ENCODE data around the gene FERMT1.

DNA sequence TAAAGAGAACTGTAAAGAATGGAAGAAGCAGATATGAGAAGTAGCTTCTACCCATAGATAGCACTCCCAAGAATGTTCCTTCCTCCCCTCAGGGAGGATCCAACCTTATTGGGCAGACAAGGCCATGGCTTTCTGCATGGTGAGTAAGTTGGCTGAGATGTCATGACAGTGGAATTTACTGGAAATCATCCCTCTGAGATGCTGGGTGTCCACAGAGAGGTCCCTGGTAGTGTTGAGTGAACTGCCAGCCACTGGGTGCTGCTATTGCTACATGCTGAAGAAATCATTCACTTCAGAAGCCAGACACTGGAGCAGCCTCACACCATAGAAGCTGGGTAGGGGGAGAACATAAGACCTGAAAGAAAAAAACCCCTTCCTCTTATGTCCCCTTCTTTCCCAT is 46.4 kb upstream of the FERMT1 start:
- peak; percentile 33 for TF ChIP-seq CTCF (IDR thresholded peaks at IDR 0.05; ENCODE audit: low read length)
- no peak for TF ChIP-seq EZH2phosphoT487 (IDR thresholded peaks at IDR 0.05; ENCODE audit: low read length)
